ENCODE results near the gene MATN1.

Gene MATN1

DNA sequence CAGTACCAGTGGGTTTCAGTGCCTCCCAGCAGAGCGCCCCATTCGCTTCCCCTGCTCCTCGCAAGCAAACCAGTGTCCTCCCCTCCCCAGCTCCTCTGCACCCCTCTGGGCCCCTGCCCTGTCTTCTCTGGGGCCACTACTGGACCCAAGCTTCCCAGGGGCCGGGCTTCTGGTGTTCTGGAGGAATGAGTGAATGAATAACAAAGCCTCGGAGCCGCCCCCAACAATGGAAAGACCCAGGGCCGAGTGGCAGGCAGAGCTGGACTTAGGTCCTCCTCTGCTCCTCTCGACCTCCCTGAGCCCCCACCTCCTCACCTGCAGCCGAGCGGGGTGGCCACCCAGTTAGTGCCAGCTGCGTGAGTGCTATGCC, 37.6 kb downstream of the MATN1 start:
- TF ChIP-seq CTCF (IDR thresholded peaks at IDR 0.05; ENCODE audit: borderline replicate concordance, control extremely low read depth, extremely low read depth, insufficient read depth, missing control alignments) = no peak
- DNase-seq (ENCODE audit: low spot score) = no peak
- in situ Hi-C loops (cut with MboI; ENCODE audit: low sequenced_read_pairs, unreplicated experiment) = no loop called here

GRCh38 chr1:30684881-30685795, 38.2 kb downstream of the MATN1 start:
- in situ Hi-C loops (cut with MboI; ENCODE audit: low sequenced_read_pairs, unreplicated experiment) = no loop called here
- no peak for DNase-seq (ENCODE audit: low spot score)

GRCh38 chr1:30684259-30684658, 39.1 kb downstream of the MATN1 start:
- TF ChIP-seq CTCF (IDR thresholded peaks at IDR 0.05; ENCODE audit: borderline replicate concordance, control extremely low read depth, extremely low read depth, insufficient read depth, missing control alignments) = no peak
- DNase-seq (ENCODE audit: low spot score) = no peak
- in situ Hi-C loops (cut with MboI; ENCODE audit: low sequenced_read_pairs, unreplicated experiment) = no loop called here

More at GRCh38 chr1:30684881-30685795, 38.2 kb downstream of the MATN1 start:
- TF ChIP-seq CTCF (IDR thresholded peaks at IDR 0.05; ENCODE audit: borderline replicate concordance, control extremely low read depth, extremely low read depth, insufficient read depth, missing control alignments) = no peak

GRCh38 chr1:30683699-30684098, 39.7 kb downstream of the MATN1 start:
- no peak for DNase-seq (ENCODE audit: low spot score)
- no peak for TF ChIP-seq CTCF (IDR thresholded peaks at IDR 0.05; ENCODE audit: borderline replicate concordance, control extremely low read depth, extremely low read depth, insufficient read depth, missing control alignments)
- in situ Hi-C loops (cut with MboI; ENCODE audit: low sequenced_read_pairs, unreplicated experiment) = no loop called here

- in situ Hi-C loops (cut with MboI; ENCODE audit: low sequenced_read_pairs, unreplicated experiment) = no loop called here
- DNase-seq (ENCODE audit: low spot score) = no peak
- no peak for TF ChIP-seq CTCF (IDR thresholded peaks at IDR 0.05; ENCODE audit: borderline replicate concordance, control extremely low read depth, extremely low read depth, insufficient read depth, missing control alignments)
Observed at GRCh38 chr1:30682396-30683275, 40.7 kb downstream of the MATN1 start.

DNA sequence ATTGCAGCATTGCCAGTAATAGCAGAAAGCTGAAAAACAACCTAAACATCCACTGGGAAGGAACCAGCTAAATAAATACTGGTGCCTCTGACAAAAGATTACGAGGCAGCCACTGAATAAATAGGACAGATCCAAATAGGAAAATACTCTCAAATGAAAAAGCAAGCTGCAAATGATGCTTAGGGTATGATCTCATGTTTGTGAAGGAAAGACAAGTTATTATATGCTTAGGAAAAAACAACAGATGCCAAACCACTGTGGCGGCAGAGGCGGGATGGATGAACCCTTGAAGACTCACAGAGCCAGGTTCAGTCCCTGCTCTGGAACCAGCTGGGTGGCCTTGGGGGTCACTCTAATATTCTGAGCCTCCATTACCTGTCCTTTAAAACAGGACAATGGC, 41.6 kb downstream of the MATN1 start:
- in situ Hi-C loops (cut with MboI; ENCODE audit: low sequenced_read_pairs, unreplicated experiment) = no loop called here

More for the DNA sequence above, 41.6 kb downstream of the MATN1 start:
- TF ChIP-seq CTCF (IDR thresholded peaks at IDR 0.05; ENCODE audit: borderline replicate concordance, control extremely low read depth, extremely low read depth, insufficient read depth, missing control alignments) = no peak
- DNase-seq (ENCODE audit: low spot score) = no peak

Measured in GM13976 (cell line).